HG03060 (cell line): Measurements from ENCODE around the gene TNIP1.

Experiments used
- ATAC-seq: cut with Tn5 transposase; IDR thresholded peaks from one replicate; pipeline ENCODE4 v1.9.1; 2021; ENCODE audit warnings: low read depth, moderate number of reproducible peaks; ENCODE audit not compliant: unreplicated experiment

TNIP1 gene

DNA sequence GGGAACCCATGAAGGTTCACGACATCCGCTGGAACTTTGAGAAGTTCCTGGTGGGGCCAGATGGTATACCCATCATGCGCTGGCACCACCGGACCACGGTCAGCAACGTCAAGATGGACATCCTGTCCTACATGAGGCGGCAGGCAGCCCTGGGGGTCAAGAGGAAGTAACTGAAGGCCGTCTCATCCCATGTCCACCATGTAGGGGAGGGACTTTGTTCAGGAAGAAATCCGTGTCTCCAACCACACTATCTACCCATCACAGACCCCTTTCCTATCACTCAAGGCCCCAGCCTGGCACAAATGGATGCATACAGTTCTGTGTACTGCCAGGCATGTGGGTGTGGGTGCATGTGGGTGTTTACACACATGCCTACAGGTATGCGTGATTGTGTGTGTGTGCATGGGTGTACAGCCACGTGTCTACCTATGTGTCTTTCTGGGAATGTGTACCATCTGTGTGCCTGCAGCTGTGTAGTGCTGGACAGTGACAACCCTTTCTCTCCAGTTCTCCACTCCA lies 52.8 kb downstream of the TNIP1 start:
- ATAC-seq: no peak

GRCh38 chr5:151026679-151027078 lies 54.2 kb downstream of the TNIP1 start:
- no peak for ATAC-seq

DNA sequence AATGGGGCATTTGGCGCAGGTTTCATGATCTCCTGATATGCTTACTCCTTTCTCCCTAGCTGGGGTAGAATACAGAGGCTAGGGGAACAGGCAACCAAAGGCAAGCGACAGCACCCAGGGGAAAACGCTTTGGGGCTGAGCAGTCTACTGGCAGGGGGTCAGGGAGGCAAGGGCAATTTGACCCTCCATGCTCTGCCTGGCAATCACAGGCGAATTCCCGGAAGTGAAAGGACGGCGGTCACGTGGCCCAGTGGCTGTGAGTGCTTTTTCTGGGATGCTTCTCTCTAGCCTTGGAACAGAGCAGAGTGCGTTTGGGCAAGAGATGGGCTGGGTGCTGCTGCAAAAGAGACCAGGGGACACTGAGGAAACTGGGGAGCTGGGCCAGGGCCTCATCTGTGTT lies 54.7 kb downstream of the TNIP1 start:
- ATAC-seq: no peak

- ATAC-seq: no peak
Observed at GRCh38 chr5:151025250-151025606, 55.6 kb downstream of the TNIP1 start.

DNA sequence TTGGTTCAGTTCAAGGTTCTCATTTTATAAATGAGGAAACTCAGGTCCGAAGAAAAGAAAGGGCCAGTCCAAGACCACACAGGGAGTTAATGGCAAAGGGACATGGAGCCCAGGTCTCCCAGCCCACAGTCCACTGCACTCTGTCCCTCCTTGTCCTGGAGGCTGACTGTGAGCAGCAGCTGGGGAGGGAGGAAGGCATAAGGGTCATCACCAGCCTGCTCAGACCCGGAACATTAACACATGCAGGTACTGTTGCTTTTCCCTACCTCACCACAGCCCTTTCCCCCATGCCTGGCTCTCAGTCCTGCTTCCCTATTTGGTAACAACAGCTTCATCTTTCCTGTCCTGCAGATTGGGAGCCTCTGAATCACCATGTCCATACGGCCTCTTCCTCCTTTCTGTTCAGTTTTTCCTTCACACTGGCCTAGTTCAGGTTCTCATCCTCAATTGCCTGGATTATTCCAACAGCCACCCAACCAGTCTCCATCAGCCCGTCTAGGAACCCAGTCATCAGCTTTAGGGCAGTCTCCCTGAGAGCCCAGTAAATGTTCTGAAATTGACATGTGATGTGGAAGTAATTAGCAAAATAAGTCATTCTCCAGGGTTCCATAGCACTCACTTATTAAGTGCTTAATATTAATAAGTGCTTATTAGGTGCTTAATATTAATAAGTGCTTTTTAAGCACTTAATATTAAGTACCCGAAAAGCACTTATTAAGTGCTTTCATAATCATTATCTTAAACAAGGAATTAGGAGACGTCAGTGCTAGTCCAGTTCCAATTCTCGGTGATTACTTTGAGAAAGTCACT lies 56.2 kb downstream of the TNIP1 start:
- ATAC-seq: no peak

DNA sequence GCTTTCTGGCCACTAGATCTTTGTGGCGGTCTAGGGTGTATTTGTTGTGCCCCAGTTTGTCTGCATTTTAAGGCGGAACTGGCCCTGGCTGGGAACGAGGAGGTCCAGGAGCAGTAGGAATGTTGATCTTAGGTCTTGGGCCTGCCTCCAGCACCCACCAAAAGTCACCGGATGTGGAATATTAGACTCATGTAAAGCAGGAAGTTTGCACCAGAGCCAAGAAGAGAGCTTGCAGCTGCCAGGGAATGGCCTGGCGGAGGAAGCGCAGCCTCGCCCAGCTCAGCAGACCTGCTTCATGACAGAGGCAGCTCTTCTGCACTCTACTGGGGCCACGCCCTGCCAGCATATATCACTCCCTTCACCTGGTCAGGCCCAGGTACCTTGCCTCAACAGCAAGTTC lies 57.2 kb downstream of the TNIP1 start:
- no peak for ATAC-seq

- ATAC-seq: no peak
Observed at GRCh38 chr5:151023047-151023615, 57.7 kb downstream of the TNIP1 start.

- no peak for ATAC-seq
Observed at GRCh38 chr5:151022511-151023018, 58.3 kb downstream of the TNIP1 start.

DNA sequence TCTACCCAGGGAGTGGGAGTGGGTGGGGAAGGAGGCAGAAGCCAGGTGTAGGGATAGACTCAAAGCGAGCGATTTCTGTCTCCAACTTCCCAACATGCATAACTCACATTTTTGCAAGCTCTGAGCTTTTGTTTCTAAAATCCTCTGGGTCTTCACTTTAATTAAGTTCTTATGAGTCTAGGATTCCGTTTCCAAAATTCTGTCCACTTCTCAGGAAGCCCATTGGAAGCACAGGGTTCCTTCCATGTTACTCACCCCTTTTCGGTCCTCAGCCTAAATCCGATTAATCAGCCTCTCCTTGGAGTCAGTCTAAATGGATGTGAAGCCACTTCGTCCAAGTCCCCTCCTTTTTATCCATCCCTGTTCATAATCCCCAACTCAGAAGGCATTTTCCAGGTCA lies 59.1 kb downstream of the TNIP1 start:
- no peak for ATAC-seq

- ATAC-seq: no peak
Observed at GRCh38 chr5:151020304-151021110, 60.3 kb downstream of the TNIP1 start, which contains the start of gene GPX3. Gene GPX3 (plus strand): TSS chr5:151020591. CDS start chr5:151020655, 64 bp downstream.

DNA sequence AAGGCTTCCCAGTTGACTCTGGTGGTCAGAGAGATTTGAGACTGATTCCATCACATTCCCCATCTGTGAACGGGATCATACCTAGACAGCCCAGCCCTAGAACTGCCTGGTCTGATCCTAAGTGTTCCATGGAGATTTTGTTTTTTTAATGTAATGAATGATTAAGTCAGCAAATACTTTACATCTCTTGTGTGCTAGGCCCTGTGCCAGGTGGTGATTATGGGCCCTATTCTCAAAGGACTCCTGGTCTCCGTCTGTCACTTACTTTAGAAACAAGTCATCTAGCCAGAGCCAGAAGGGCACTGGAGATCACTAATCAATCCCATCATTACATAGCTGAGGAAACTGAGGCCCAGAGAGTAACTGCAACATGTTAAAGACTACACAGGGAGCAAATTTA lies 61.5 kb downstream of the TNIP1 start:
- no peak for ATAC-seq

DNA sequence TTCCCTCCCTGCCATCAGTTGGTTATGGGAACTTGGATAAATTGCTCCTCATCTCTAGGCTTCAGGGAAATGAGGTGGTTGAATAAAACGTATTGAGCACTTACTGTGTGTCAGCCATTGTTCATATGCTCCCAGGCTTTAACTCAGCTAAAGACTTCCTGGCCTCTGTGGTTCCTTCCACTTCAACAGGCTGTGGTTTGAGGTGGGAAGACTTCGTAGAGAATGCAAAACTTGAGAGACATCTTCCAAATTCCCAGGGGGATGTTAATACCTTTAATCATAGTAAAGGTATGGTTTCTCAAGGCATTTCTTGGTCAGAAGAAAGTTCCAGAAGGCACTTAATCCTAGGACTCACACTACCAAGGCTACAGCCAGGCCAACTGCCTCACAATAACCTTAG lies 62.0 kb downstream of the TNIP1 start:
- no peak for ATAC-seq

DNA sequence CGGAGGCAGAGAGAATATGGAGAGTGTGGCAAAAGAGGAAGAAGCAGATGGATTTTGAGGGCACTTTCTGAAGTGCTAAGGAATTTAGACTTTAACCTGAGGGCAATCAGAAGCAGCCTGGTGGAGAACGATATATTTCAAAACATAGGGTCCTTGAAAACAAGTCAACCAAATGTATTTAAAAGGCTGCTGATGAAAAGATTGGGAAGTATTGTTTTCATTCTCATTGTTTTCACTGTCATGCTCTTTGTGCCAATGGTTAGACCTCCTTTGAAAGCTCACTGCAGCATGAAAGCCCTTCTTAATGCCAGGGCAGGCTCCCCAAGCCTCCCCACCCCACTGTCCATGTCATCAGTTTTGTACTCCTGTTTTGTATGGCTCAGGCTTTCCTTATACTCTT lies 62.9 kb downstream of the TNIP1 start:
- ATAC-seq: no peak

DNA sequence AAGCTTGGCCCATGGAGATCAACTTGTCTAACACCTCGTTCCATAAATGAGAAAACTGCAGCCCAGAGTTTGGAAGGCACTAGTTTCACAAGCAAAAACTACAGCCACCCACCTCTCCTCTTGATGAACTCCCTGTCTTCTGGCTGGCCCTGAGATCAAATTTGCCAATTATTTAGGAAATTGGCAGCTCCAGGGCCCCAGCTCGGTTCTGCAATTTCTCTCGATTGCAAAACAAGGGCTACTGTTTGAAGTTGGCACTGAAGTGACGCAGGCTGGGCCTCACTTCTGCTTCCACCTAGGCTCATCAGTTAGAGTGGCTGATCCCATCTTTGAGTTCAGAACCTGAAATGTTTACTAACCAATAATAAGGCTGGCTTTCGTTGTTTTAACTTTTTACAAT lies 64.1 kb downstream of the TNIP1 start:
- no peak for ATAC-seq

- ATAC-seq: no peak
Observed at GRCh38 chr5:151015974-151016587, 64.8 kb downstream of the TNIP1 start.

DNA sequence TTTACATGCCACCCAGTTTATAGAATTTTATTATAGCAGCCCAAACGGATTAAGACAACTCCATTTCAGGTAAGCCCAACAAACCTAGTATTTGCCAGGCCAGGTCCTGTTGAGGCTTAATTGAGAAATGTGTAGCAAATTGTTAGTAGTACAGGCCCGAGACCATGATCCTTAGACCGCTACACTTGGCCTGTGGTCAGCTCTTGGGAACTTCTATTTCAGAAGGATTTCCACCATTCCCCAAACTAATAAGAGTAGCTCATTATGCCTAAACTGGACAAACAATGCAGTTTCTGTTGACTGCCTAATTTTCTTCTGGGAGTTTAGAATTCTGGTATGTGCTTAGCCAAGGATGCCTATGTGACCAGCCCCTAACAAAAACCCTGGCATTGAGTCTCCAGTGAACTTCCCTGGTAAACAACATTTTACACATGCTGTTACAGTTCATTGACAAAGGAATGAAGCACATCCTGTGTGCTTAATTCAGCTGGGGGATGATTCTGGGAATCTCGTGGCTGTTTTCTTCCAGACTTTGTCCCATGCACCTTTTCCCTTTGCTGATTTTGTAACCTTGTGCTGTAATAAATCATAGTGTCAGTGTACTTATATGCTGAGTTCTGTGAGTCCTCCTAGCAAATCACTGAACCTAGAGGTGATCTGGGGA lies 66.0 kb downstream of the TNIP1 start:
- ATAC-seq: no peak

GRCh38 chr5:151012862-151013261 lies 68.0 kb downstream of the TNIP1 start:
- ATAC-seq: no peak

GRCh38 chr5:151008906-151009305 lies 71.9 kb downstream of the TNIP1 start:
- no peak for ATAC-seq

DNA sequence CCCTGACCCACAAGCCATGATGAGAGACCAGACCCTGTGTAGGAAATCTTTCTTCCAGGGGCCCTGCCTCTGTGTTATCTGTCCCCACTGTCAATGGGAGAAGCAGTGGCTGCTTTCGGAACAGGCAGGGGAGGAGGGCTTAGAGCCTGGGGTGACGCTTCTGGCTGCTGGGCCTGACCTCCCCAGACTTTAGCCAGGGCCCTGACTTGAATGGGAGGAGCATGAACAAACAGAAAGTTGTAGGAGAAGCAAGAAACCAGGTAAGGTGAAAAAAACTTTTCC lies 72.7 kb downstream of the TNIP1 start:
- ATAC-seq: no peak

DNA sequence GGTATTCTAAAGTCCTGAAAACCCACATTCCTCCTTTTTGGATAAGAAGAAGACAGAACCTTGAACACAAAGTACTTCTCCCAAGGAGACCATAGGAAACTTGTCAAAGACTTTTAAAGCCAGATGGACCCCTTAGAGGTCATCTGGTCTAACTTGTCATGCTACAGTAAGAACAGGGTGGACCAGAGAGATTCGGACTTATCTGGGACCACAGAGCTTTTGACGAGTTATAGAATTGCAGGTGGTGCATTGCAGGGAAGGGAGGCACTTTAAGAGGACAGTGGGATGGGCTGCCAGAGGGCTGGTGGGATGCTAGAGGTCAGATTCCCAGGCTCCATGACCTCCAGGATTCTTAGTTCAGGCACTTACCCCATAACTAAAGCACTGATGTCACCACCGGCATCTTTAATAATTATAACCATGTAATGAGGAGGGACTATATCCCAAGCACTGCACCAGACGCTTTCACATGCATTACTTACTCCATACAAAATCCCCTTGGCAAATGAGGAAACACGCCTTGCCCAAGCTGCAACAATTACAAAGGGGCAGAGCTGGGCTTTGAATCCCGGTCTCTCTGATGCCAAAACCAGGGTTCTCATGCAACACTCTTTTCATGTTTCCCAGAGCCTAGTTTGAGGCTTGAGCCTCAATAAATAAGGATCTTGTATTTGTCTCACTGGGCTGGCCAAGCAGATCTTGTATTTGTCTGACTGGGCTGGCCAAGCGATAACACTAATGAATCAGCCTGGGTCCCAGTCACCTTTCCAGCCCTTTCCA lies 73.2 kb downstream of the TNIP1 start:
- no peak for ATAC-seq
